VCaP (cell line): ENCODE results near the gene GRPEL2.
A peak's percentile ranks its signal among the peaks of the same experiment; 100 is the strongest.

Experiments
- H3K27ac ChIP-seq: fragments of 450-650 bp; 2 replicates; pipeline ENCODE4 v1.5.1; 2017
- CTCF ChIP-seq: fragments of 450-650 bp; conservative IDR thresholded peaks from 2 replicates; pipeline ENCODE4 v1.5.1; 2017; ENCODE audit warnings: mild to moderate bottlenecking, moderate library complexity

The GRPEL2 gene

GRCh38 chr5:149357370-149358293 is 12.3 kb downstream of the GRPEL2 start, which contains the start of gene PCYOX1L:
TSS of gene PCYOX1L (plus strand) at chr5:149358046. CDS start at chr5:149358069, 23 bp downstream.
- TF ChIP-seq CTCF, result no peak
- peak within 1 kb of the TSS; percentile 76 for H3K27ac ChIP-seq

GRCh38 chr5:149358294-149358651 is 13.0 kb downstream of the GRPEL2 start:
- peak overlapping the region; percentile 76 for H3K27ac ChIP-seq
- TF ChIP-seq CTCF, result no peak

DNA sequence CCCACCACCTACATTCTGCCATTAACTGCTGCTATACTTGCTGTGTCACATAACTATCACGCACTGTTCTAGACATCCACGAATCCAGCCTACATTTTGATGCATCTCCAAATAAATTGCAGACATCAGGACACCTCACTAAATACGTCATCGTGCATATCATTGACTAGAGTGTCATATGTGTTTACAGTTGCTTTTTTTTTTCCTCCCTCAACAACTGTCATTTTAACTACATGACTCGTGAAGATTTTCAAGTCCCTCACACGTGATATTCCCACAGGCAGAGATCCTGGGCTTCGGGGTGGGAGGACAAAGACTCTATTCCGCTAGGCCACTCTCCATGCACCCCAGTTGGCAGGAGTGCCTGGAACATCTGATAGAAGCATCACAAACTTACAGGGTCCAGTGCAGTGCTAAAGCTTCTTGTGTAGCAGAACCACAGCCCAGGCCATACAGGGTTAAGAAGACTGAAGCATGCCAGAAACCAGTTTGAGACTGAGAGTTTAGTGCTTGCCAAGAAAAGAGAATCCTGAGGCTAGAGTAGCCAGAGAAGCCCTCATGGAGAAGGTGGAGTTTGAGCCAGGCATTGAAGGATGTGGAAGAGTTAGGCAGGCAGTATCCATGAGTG is 13.7 kb downstream of the GRPEL2 start:
- peak overlapping the region; percentile 76 for H3K27ac ChIP-seq
- no peak for TF ChIP-seq CTCF

DNA sequence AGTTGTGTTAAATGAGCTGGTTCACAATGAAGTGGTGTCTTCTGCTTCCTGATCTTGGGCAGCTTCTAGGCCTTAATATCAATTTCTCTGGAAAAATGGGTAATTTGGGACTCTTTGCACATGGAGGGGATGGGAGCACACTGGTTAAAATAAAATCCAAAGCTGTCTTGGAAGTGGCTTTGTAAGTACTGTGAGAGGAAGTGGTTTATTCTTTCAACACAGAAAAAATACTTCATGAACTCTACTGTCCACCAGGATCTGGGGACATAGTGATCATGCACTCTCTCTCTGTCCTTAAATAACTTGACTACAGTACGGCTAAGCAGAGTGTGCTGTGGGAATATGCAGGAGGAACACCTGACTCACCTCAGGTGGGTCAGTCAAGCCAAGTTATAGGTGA is 15.0 kb downstream of the GRPEL2 start:
- H3K27ac ChIP-seq, result no peak overlapping the region
- no peak for TF ChIP-seq CTCF

DNA sequence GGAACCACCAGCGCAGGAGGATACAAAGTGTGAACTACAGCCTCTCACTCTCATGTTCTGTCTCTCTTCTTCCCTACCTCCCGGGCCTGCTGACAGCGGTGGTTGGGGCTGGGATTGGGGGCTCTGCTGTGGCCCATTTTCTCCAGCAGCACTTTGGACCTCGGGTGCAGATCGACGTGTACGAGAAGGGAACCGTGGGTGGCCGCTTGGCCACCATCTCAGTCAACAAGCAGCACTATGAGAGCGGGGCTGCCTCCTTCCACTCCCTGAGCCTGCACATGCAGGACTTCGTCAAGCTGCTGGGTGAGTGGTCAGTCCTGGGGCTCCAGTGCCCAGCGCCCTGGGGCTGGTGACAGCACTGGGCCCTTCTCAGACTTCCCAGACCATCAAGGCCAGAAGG is 17.2 kb downstream of the GRPEL2 start:
- no peak for TF ChIP-seq CTCF
- no peak overlapping the region for H3K27ac ChIP-seq

- TF ChIP-seq CTCF, result no peak
- no peak overlapping the region for H3K27ac ChIP-seq
Observed at GRCh38 chr5:149363358-149363757, 18.1 kb downstream of the GRPEL2 start.

DNA sequence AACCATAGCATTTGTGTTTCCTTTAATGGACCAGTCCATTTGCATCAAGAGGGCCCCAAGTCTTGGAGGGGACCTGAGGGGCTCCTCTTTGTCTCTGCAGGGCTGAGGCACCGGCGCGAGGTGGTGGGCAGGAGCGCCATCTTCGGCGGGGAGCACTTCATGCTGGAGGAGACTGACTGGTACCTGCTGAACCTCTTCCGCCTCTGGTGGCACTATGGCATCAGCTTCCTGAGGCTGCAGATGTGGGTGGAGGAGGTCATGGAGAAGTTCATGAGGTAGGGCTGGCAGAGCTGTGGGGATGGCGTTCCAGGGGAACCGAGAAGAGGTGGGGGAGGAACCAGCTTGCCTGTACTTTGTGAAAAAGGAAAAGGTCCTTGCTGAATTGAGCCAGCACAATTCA is 18.6 kb downstream of the GRPEL2 start:
- H3K27ac ChIP-seq, result no peak overlapping the region
- TF ChIP-seq CTCF, result no peak
